Tibial nerve (tissue), 3 donors: ENCODE data around the gene PSG7.
"Not testable (repeated sequence)": the region's sequence is repeated elsewhere in the genome, so short reads cannot be mapped to it uniquely, and the experiment has no call there.

ENCODE experiments used
- POLR2A ChIP-seq, 2 donors: fragments of 450-650 bp; IDR thresholded peaks; one replicate each; pipeline ENCODE4 v1.6.1; 2017; ENCODE audit warnings: antibody characterized with exemption in 2 of 2, mild to moderate bottlenecking in 2 of 2, moderate library complexity in 2 of 2
- TF ChIP-seq, protein P1 (sequence below), 5 experiments: fragments of 200-600 bp in 3 of 5; fragments of 450-650 bp in 2 of 5; sonication (generic) in 3 of 5; IDR thresholded peaks; one replicate each; pipeline ENCODE4 v1.5.1; 2016 to 2019; ENCODE audit warnings: antibody characterized with exemption in 5 of 5, mild to moderate bottlenecking in 3 of 5, moderate library complexity in 2 of 5

DNA sequence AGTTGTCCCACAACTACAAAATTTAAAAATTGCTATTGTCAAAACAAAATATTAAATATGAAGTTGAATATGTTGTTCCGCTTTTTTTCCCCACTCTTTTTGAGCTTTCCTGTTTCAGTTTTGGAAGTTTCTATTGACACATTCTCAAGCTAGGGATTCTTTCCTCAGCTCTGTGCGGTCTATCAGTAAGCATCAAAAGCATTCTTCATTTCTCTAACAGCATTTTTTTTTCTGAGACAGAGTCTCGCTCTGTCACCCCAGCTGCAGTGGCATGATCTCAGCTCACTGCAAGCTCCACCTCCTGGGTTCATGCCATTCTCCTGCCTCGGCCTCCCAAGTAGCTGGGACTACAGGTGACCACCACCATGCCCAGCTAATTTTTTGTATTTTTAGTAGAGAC lies 24.1 kb downstream of the PSG7 start:
- TF ChIP-seq POLR2A (IDR thresholded peaks at IDR 0.05): not testable (repeated sequence)
- TF ChIP-seq, protein P1, sequence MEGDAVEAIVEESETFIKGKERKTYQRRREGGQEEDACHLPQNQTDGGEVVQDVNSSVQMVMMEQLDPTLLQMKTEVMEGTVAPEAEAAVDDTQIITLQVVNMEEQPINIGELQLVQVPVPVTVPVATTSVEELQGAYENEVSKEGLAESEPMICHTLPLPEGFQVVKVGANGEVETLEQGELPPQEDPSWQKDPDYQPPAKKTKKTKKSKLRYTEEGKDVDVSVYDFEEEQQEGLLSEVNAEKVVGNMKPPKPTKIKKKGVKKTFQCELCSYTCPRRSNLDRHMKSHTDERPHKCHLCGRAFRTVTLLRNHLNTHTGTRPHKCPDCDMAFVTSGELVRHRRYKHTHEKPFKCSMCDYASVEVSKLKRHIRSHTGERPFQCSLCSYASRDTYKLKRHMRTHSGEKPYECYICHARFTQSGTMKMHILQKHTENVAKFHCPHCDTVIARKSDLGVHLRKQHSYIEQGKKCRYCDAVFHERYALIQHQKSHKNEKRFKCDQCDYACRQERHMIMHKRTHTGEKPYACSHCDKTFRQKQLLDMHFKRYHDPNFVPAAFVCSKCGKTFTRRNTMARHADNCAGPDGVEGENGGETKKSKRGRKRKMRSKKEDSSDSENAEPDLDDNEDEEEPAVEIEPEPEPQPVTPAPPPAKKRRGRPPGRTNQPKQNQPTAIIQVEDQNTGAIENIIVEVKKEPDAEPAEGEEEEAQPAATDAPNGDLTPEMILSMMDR (IDR thresholded peaks at IDR 0.05): not testable (repeated sequence)
